Measurements from ENCODE around the gene MAPK10.

GRCh38 chr4:86358257-86358656 lies 1.6 kb downstream of the MAPK10 start:
- TF ChIP-seq RAD21 (conservative IDR thresholded peaks at IDR 0.05 in 1 of 2, IDR thresholded peaks at IDR 0.05 in 1 of 2) (no peak), CTCF (IDR thresholded peaks at IDR 0.05) (no peak), JUN (IDR thresholded peaks at IDR 0.05) (no peak), POLR2A (IDR thresholded peaks at IDR 0.05; ENCODE audit: low read length) (no peak), PHF8 (IDR thresholded peaks at IDR 0.05; ENCODE audit: borderline replicate concordance, low read depth) (no peak), KDM1A (IDR thresholded peaks at IDR 0.05; ENCODE audit: low read depth) (no peak), HDAC2 (IDR thresholded peaks at IDR 0.05) (no peak)
